H1 (cell line): ENCODE results near the gene NUDT19. TPM values are rescaled to one million over a fixed set of nuclear protein-coding genes. Genes with fewer than 3 reads are reported as not detected.
"Not testable (repeated sequence)": the region's sequence is repeated elsewhere in the genome, so short reads cannot be mapped to it uniquely, and the experiment has no call there.

Experiments
- CTCF ChIA-PET: fragments of 300-600 bp; sonication (Branson Sonifier 250); formaldehyde crosslinking; loops from one replicate; lab custom pipeline; 2021; ENCODE audit not compliant: partially characterized antibody; lab: Charles Lee
- POLR2A ChIA-PET: fragments of 300-600 bp; sonication (Branson Sonifier 250); formaldehyde crosslinking; loops from one replicate; lab custom pipeline; 2021; ENCODE audit warnings: inconsistent platforms; ENCODE audit not compliant: partially characterized antibody; lab: Charles Lee
- DNase-seq, 2 experiments: peaks; one replicate each; pipeline versions ENCODE4 v3.0.0 to v3.0.0-alpha.2; 2010 to 2022; ENCODE audit warnings: low spot score in 2 of 2, low read depth in 1 of 2, mixed read lengths in 1 of 2
- FAIRE-seq: peaks from 2 replicates; lab custom pipeline; 2011; peaks lifted over from hg19 to GRCh38; lab: Jason Lieb, UNC
- H2AFZ ChIP-seq: 2 replicates; pipeline ENCODE4 v1.8.1; 2012; ENCODE audit warnings: low read length, inconsistent platforms
- H2AK5ac ChIP-seq: 2 replicates; pipeline ENCODE4 v1.6.1; 2013; ENCODE audit warnings: low read depth, low read length
- H2BK120ac ChIP-seq: replicated peaks from 2 replicates; pipeline ENCODE3; 2013; ENCODE audit warnings: low read depth, low read length, inconsistent platforms
- H2BK12ac ChIP-seq: 2 replicates; pipeline ENCODE4 v1.6.1; 2013; ENCODE audit warnings: low read depth, low read length
- H2BK15ac ChIP-seq: 2 replicates; pipeline ENCODE4 v1.6.1; 2013; ENCODE audit warnings: low read length
- H2BK20ac ChIP-seq: 2 replicates; pipeline ENCODE4 v1.6.1; 2013; ENCODE audit warnings: low read length
- H2BK5ac ChIP-seq: 2 replicates; pipeline ENCODE4 v1.6.1; 2013; ENCODE audit warnings: low read depth, low read length
- H3K14ac ChIP-seq: 2 replicates; pipeline ENCODE4 v1.6.1; 2013; ENCODE audit warnings: inconsistent platforms; ENCODE audit not compliant: insufficient read length
- H3K18ac ChIP-seq: 2 replicates; pipeline ENCODE4 v1.6.1; 2013; ENCODE audit warnings: low read length; ENCODE audit errors: extremely low read depth
- H3K23ac ChIP-seq: 2 replicates; pipeline ENCODE4 v1.6.1; 2013; ENCODE audit warnings: inconsistent platforms; ENCODE audit not compliant: insufficient read length
- H3K23me2 ChIP-seq: 2 replicates; pipeline ENCODE4 v1.6.1; 2013; ENCODE audit warnings: low read depth, low read length
- H3K27ac ChIP-seq: 2 replicates; pipeline ENCODE4 v1.6.1; 2011; ENCODE audit warnings: low read depth, low read length, inconsistent platforms
- H3K27me3 ChIP-seq, 4 experiments: replicated peaks in 1 of 4; 1 replicate in 1 of 4; 2 replicates in 3 of 4; pipeline versions ENCODE4 v1.6.1 to v1.8.1; 2011 to 2013; ENCODE audit warnings: low read length in 3 of 4, mild to moderate bottlenecking in 3 of 4, inconsistent platforms in 2 of 4, mixed read lengths in 2 of 4, moderate library complexity in 1 of 4; ENCODE audit not compliant: control insufficient read depth in 3 of 4, insufficient read depth in 3 of 4; ENCODE audit errors: extremely low read depth in 1 of 4
- H3K36me3 ChIP-seq, 4 experiments: 2 replicates each; pipeline versions ENCODE4 v1.6.1 to v1.8.1; 2011 to 2013; ENCODE audit warnings: mild to moderate bottlenecking in 4 of 4, low read length in 3 of 4, moderate library complexity in 2 of 4, control low read depth in 1 of 4, inconsistent platforms in 1 of 4; ENCODE audit not compliant: insufficient read depth in 4 of 4, control insufficient read depth in 2 of 4
- H3K4ac ChIP-seq: replicated peaks from 2 replicates; pipeline ENCODE3; 2013; ENCODE audit warnings: low read length, low read depth, mixed read lengths, inconsistent platforms; ENCODE audit not compliant: insufficient read length
- H3K4me1 ChIP-seq, 4 experiments: replicated peaks in 1 of 4; 1 replicate in 1 of 4; 2 replicates in 3 of 4; pipeline versions ENCODE4 v1.6.1 to v1.8.1; 2011 to 2013; ENCODE audit warnings: low read length in 3 of 4, inconsistent platforms in 2 of 4, mixed read lengths in 1 of 4; ENCODE audit not compliant: insufficient read depth in 4 of 4, control insufficient read depth in 3 of 4
- H3K4me2 ChIP-seq, 2 experiments: 2 replicates each; pipeline versions ENCODE4 v1.6.1 to v1.8.1; 2011 to 2013; ENCODE audit warnings: low read depth in 2 of 2, low read length in 2 of 2, control low read depth in 1 of 2, inconsistent platforms in 1 of 2, mild to moderate bottlenecking in 1 of 2; ENCODE audit not compliant: insufficient read depth in 1 of 2
- H3K4me3 ChIP-seq, 4 experiments: fragments of 200-600, 300-600 bp in 1 of 4; sonication (generic), shearing (Covaris generic), sonication (Bioruptor Twin) in 1 of 4; 2 replicates each; pipeline versions ENCODE4 v1.5.1 to v1.8.1; 2011 to 2016; ENCODE audit warnings: low read length in 4 of 4, low read depth in 3 of 4, control low read depth in 2 of 4, inconsistent platforms in 2 of 4, mild to moderate bottlenecking in 2 of 4, mixed read lengths in 1 of 4, moderate library complexity in 1 of 4; ENCODE audit not compliant: insufficient read depth in 2 of 4; ENCODE audit errors: extremely low read depth in 1 of 4
- H3K56ac ChIP-seq: replicated peaks from 2 replicates; pipeline ENCODE3; 2013; ENCODE audit warnings: low read depth, mild to moderate bottlenecking, mixed read lengths, low read length, inconsistent platforms; ENCODE audit not compliant: insufficient read length
- H3K79me1 ChIP-seq: 2 replicates; pipeline ENCODE4 v1.6.1; 2013; ENCODE audit warnings: low read depth, low read length, control low read depth
- H3K79me2 ChIP-seq, 2 experiments: 2 replicates each; pipeline versions ENCODE4 v1.6.1 to v1.8.1; 2012 to 2013; ENCODE audit warnings: low read length in 2 of 2, mild to moderate bottlenecking in 2 of 2, inconsistent platforms in 1 of 2; ENCODE audit not compliant: insufficient read depth in 2 of 2, control insufficient read depth in 1 of 2
- H3K9ac ChIP-seq, 4 experiments: replicated peaks in 1 of 4; 1 replicate in 1 of 4; 2 replicates in 3 of 4; pipeline versions ENCODE4 v1.6.1 to v1.8.1; 2011 to 2013; ENCODE audit warnings: low read depth in 3 of 4, low read length in 3 of 4, control low read depth in 2 of 4, mild to moderate bottlenecking in 2 of 4, moderate library complexity in 2 of 4, inconsistent platforms in 1 of 4; ENCODE audit errors: extremely low read depth in 1 of 4
- H3K9me3 ChIP-seq, 2 experiments: 2 replicates each; pipeline versions ENCODE4 v1.6.1 to v1.8.1; 2012 to 2013; ENCODE audit warnings: mild to moderate bottlenecking in 2 of 2, moderate library complexity in 2 of 2, control low read depth in 1 of 2, inconsistent platforms in 1 of 2, low read depth in 1 of 2, low read length in 1 of 2, mixed read lengths in 1 of 2; ENCODE audit not compliant: insufficient read depth in 2 of 2
- H4K20me1 ChIP-seq, 2 experiments: replicated peaks in 1 of 2; 2 replicates each; pipeline versions ENCODE3 to v1.8.1; 2011 to 2013; ENCODE audit warnings: inconsistent platforms in 2 of 2, low read length in 2 of 2, mild to moderate bottlenecking in 1 of 2; ENCODE audit not compliant: insufficient read depth in 2 of 2, control insufficient read depth in 1 of 2
- H4K5ac ChIP-seq: 2 replicates; pipeline ENCODE4 v1.6.1; 2013; ENCODE audit warnings: low read length, low read depth, mixed read lengths, inconsistent platforms; ENCODE audit not compliant: insufficient read length
- H4K8ac ChIP-seq: 2 replicates; pipeline ENCODE4 v1.8.0; 2013; ENCODE audit warnings: mild to moderate bottlenecking, moderate library complexity, low read length, inconsistent platforms; ENCODE audit not compliant: insufficient read depth; ENCODE audit errors: extremely low read depth
- H4K91ac ChIP-seq: replicated peaks from 2 replicates; pipeline ENCODE3; 2013; ENCODE audit warnings: low read length, mixed read lengths, inconsistent platforms; ENCODE audit not compliant: insufficient read length
- WGBS, 2 experiments: shearing (Covaris generic) in 1 of 2; methylation state at CpG; one replicate each; pipeline versions ENCODE4 v1.1.6 to v1.1.7; 2013 to 2015; ENCODE audit warnings: low lambda C conversion rate in 2 of 2, mixed read lengths in 2 of 2, inconsistent platforms in 1 of 2, low coverage in 1 of 2, missing lambda C conversion rate in 1 of 2; ENCODE audit not compliant: insufficient replicate concordance in 2 of 2, insufficient coverage in 1 of 2, insufficient read length in 1 of 2; ENCODE audit errors: extremely low coverage in 1 of 2, missing lambda C conversion rate in 1 of 2; 5-methylcytosine and 5-hydroxymethylcytosine counted together
- polyA plus RNA-seq, 7 experiments: library from polyadenylated mRNA; depleted of rRNA in 3 of 7; stranded (reverse) in 5 of 7; unstranded in 2 of 7; fragments of >200 nt in 5 of 7; fragments of 200-250 nt in 2 of 7; gene quantifications; 1 replicate in 5 of 7; 2 replicates in 1 of 7; 4 replicates in 1 of 7; pipeline versions ENCODE4 v1.2.1 to v1.2.3, GENCODE V29; 2011 to 2013; ENCODE audit warnings: missing spikeins in 2 of 7, mixed read lengths in 2 of 7
- total RNA-seq: library from RNA; stranded (reverse); fragmentation: NEBNext Ultra II Directional; extraction: Animal tissue kit (Norgen Biotek cat#: 25700); gene quantifications from 2 replicates; pipeline ENCODE4 v1.2.1, GENCODE V29; 2021

Gene NUDT19
- total and polyA plus RNA-seq, 2 of the 8 experiments (the other 6 are each of a cell fraction or from before 2014, with no cell fraction given) = 2.0 to 3.3 TPM

- H2BK12ac ChIP-seq, H3K18ac ChIP-seq, H2BK5ac ChIP-seq, H3K14ac ChIP-seq, POLR2A ChIA-PET, FAIRE-seq, H3K79me2 ChIP-seq, H4K8ac ChIP-seq, H3K4ac ChIP-seq, H4K20me1 ChIP-seq, H2BK15ac ChIP-seq, DNase-seq, H2AK5ac ChIP-seq, H3K79me1 ChIP-seq, H3K27ac ChIP-seq, H3K23me2 ChIP-seq, H3K56ac ChIP-seq, H3K9ac ChIP-seq, H4K5ac ChIP-seq, H2AFZ ChIP-seq, H3K36me3 ChIP-seq, H3K4me1 ChIP-seq, H3K4me2 ChIP-seq, H4K91ac ChIP-seq, H3K27me3 ChIP-seq, H2BK20ac ChIP-seq, H3K23ac ChIP-seq, H3K4me3 ChIP-seq, H3K9me3 ChIP-seq, H2BK120ac ChIP-seq: not testable (repeated sequence)
- CTCF ChIA-PET = interaction anchor here (0.6 kb wide), 1 partner anchor 26 kb away, joined by 3 read pairs; no protein-coding TSS in a partner anchor
- 100% methylated on average over 2 of the region's 2 CpGs; no CpG with 5 or more reads in 1 of the 2 experiments for WGBS, 2 experiments
Measured at GRCh38 chr19:32704006-32704405, 12.4 kb downstream of the NUDT19 start.
